ENCODE measurements around the gene MEGF8.

GRCh38 chr19:42412227-42412626 is 86.8 kb downstream of the MEGF8 start:
- TF ChIP-seq CTCF (IDR thresholded peaks at IDR 0.05): no peak
- TF ChIP-seq POLR2A (IDR thresholded peaks at IDR 0.05): no peak
